ENCODE data around the gene ZNF385B. TPM values are rescaled to one million over a fixed set of nuclear protein-coding genes. Genes with fewer than 3 reads are reported as not detected.
A peak's percentile ranks its signal among the peaks of the same experiment; 100 is the strongest.

The ZNF385B gene
- polyA plus RNA-seq, 5 donors: 4.2 to 7.1 (median 6.1) TPM

- no peak for DNase-seq
These were observed 178.7 kb downstream of the ZNF385B start for GRCh38 chr2:179682756-179683155.

- DNase-seq: no peak
These were observed 183.5 kb downstream of the ZNF385B start for GRCh38 chr2:179677746-179678505.

GRCh38 chr2:179677077-179677688, 184.2 kb downstream of the ZNF385B start:
- DNase-seq: peak; percentile 63 to 72

GRCh38 chr2:179675435-179675834, 186.0 kb downstream of the ZNF385B start:
- DNase-seq: no peak

GRCh38 chr2:179671043-179671981, 190.1 kb downstream of the ZNF385B start:
- no peak for DNase-seq

- no peak for DNase-seq
These were observed 192.2 kb downstream of the ZNF385B start for GRCh38 chr2:179669196-179669595.

- no peak for DNase-seq
These were observed 196.2 kb downstream of the ZNF385B start for GRCh38 chr2:179664972-179665812.

GRCh38 chr2:179661986-179662385, 199.4 kb downstream of the ZNF385B start:
- DNase-seq: no peak

- no peak for DNase-seq
These were observed 204.3 kb downstream of the ZNF385B start for GRCh38 chr2:179657068-179657595.

- DNase-seq: no peak
These were observed 205.8 kb downstream of the ZNF385B start for GRCh38 chr2:179655627-179656026.

- no peak for DNase-seq
These were observed 206.6 kb downstream of the ZNF385B start for GRCh38 chr2:179654806-179655205.

- DNase-seq: no peak
These were observed 209.1 kb downstream of the ZNF385B start for GRCh38 chr2:179652296-179652695.

GRCh38 chr2:179650420-179650819, 211.0 kb downstream of the ZNF385B start:
- no peak for DNase-seq

- no peak for DNase-seq
These were observed 214.4 kb downstream of the ZNF385B start for GRCh38 chr2:179646862-179647587.

- DNase-seq: no peak
These were observed 215.1 kb downstream of the ZNF385B start for GRCh38 chr2:179646173-179646769.

- peak; percentile 35 to 37 for DNase-seq
These were observed 216.4 kb downstream of the ZNF385B start for GRCh38 chr2:179645047-179645446.

- DNase-seq: no peak
These were observed 218.9 kb downstream of the ZNF385B start for GRCh38 chr2:179642462-179642861.

GRCh38 chr2:179636995-179637394, 224.4 kb downstream of the ZNF385B start:
- DNase-seq: no peak

GRCh38 chr2:179636100-179636980, 225.1 kb downstream of the ZNF385B start:
- no peak for DNase-seq
